Measurements from ENCODE around the gene CISTR.
"Not testable (repeated sequence)": the region's sequence is repeated elsewhere in the genome, so short reads cannot be mapped to it uniquely, and the experiment has no call there.

Gene CISTR

DNA sequence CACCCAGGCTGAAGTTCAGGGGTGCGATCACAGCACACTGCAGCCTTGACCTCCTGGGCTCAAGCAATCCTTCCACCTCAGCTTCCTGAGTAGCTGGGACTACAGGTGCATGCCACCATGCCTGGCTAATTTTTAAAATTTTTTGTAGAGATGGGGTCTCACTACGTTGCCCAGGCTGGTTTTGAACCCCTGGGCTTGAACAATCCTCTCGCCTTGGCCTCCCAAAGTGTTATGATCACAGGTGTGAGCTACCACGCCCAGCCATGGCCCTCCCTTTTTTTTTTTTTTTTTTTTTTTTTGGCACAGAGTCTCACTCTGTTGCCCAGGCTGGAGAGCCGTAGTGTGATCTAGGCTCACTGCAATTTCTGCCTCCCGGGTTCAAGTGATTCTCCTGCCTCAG is 33.2 kb downstream of the CISTR start:
- DNase-seq (ENCODE audit: low read depth): not testable (repeated sequence)

DNA sequence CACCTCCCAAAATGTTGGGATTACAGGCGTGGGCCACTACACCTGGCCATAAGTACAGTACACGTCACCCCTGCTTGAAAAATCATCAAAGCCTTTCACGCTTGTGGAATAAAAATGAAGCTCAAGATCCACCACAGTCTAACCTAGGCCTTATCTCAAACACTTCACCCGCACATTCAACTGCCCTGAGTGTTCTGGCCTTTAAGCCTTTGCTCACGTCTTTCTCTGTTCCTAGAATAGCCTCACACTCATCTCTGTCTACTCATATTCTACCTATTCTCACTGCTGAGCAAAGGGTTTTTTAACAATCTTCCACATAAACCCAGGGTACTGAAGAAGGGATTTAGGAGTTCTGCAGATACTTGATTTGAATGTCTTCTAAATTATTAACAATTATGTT is 34.5 kb downstream of the CISTR start:
- no peak for DNase-seq (ENCODE audit: low read depth)

DNA sequence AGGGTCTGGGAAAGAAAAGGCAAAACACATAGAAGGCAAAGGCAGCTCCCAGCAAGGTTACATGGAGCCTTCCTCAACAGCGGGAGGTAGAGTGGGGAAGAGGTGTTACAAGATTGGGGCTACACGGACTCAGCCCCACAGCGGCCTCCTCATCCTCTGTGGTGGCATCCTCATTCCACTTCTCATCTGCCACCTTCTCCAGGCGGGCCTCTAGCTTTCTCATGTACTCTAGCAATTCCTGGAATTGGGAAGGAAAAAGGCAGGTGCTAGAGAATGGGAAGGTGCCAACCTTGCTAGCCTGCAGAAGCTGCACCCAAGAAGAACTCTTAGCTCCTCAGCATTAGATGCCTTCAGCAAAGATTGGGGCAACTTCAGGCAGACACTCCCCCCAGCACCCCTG is 37.8 kb downstream of the CISTR start:
- no peak for DNase-seq (ENCODE audit: low read depth)

DNA sequence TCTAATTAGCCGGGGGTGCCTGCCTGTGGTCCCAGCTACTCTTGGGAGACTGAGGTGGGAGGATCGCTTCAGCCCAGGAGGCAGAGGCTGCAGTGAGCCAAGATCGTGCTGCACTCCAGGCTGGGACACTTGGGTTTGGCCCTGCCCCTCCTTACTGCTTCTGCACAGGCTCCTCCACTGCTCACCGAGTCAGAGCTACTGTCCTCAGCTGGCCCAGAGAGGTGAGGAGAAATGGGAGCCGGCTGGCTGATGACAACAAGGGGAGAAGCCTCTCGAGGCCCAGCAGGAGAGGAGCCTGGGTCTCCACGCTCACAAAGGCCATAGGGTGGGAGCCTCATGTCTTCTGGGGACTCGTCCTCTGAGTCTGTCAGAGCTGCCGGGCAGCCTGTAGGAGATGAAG is 38.3 kb downstream of the CISTR start:
- DNase-seq (ENCODE audit: low read depth): no peak

DNA sequence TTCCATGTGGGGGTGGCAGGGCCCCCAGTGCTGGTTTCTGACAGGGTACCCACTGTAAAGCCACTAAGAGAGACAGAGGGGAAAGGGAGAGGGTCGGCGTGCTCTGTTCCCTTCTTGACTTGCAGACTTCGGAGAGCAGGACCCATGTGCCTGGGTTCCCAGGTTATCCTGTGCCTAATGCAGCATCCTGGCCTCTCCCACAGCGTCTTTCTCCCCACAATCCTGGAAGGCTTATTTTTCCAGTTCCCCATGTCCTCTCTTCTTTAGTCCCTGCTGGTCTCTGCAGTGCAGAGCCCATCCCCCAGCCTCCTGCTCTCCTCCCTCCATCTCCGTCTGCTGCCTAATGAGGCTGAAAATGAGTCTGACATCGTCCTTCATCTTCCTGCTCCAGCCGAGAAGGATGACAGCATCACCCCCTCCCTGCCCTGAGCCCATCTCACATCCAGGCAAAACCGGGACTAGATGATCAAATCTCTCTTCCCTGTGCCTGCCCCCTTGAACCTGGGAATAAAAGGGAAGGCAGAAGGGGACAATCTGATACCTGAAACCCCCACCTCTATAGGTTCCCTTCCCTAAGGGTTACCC is 39.6 kb downstream of the CISTR start:
- DNase-seq (ENCODE audit: low read depth): no peak

DNA sequence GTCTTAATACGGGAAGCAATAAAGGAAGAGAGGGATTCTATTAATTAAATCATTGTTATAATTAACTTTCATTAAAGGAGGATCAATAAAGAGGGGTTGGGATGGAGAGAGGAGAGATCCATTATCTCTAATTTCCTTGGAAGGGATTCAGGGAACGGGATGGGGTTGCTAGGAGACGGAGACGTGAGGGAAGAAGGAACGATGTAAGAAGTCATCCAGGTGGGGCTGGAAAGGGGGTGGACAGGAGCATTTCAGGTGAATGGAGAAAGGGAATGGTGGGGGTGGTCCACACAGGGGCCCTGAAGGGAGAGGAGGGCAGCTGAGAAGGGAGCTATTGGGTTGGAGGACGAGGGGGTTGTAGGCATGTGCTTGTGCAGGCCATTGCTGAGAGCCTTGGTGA is 41.7 kb downstream of the CISTR start:
- no peak for DNase-seq (ENCODE audit: low read depth)

DNA sequence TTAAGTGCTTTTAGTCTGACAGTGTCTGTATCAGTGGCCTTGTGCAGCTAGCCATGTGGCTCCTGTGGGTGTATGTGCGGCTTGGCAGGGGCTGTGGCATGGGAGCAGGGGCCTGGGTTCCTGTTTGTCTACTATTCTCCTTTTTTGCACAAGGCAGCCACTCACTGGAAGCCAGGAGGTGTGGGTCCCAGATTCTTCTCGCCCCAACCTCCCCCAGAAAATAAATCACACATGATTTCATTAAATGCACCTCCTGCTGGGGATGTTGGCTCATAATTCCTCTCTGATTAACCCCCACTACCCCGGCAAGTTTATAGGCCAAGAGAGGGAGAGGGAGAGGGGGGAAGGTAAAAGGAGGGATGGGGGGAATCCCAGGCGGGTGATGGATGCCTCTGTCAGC is 42.1 kb downstream of the CISTR start:
- DNase-seq (ENCODE audit: low read depth): no peak

DNA sequence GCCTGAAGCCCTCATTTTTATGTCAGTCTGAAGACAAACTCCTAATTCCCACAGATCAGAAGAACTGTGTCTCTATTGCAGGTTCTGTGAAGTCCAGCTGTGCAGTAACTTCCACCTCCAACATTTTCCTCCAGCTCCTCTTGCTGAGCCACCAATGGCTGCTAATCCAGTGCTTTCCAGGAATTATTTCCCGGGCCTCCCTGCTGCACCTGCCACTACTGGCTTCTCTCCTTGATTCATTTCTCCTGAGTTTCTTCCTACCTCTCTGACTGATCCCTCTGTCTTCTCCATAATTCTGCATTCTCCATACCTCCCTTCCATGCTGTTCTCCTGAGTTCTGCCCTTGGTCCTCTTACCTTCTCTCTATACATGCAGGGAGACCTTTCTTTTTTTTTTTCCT is 45.7 kb downstream of the CISTR start:
- DNase-seq (ENCODE audit: low read depth): no peak

DNA sequence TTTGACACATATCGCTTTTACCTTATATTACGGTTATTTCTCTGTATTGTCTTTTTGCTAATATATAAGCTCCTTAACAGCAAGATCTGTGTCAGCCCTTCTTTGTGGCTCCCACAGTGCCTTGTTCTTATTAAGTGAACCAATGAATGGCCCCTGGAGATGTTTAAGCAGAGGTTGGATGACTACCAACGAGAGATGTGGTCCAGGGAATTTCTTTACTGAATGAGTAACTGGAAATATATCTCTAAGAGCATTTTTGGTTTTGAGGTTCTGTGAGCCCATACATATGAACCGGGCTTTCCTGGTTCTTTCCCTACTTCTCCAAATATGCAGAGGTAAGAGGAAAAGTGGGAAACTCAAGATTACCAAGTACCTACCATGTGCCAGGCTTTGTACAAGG is 48.0 kb downstream of the CISTR start:
- DNase-seq (ENCODE audit: low read depth): no peak

DNA sequence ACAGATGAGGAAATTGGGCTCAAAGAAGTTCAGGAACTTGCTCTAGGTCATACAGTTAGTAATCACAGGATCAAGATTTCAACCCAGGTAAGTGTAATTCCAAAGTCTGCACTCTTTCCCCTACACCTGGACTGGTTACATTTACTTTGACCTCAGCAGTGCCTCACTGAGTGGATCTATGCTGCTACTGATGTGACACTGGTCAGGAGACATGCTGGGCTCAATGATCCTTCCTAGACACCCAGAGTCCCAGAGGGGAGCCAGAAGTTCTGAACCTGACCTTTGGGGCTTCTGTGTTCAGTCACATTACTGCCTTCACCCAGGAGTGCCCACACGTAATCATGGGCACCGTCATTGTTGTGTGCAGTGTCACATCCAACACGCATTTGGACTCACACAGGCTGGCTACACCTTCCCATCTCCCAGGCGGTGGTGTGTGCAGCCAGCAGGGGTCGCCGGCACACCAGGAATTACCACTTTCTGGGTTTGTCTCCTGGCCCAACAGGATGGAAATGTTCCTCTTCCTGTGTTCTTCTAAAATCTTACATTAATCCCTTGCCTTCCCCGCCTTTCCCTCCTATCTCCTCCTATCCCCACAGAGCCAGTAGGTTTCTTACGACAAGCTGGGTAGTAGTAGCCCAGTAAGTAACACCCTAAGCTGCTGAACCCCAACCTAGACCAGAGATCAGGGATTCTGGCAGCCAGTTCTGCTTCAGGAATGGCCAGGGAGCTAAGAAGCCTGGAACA is 50.1 kb downstream of the CISTR start:
- DNase-seq (ENCODE audit: low read depth): peak; percentile 51

DNA sequence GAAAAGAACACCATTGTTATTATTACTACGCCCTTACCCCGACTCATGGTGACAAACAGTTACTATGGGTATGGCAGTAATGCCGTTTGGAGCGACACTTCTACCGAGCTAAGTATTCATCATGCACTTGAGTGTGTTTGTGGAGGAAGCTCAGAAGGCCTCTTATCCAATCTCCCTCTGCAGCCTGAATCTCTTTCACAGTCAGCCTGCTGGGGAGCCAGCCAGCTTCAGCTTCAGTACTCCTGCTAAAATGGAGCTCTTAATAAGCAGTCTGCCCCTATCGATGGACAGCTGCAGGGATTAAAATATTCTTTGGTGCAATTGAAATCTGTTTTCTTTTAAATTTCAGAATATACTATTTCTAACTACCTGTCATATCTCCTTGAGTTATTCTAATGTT is 51.2 kb downstream of the CISTR start:
- DNase-seq (ENCODE audit: low read depth): no peak

DNA sequence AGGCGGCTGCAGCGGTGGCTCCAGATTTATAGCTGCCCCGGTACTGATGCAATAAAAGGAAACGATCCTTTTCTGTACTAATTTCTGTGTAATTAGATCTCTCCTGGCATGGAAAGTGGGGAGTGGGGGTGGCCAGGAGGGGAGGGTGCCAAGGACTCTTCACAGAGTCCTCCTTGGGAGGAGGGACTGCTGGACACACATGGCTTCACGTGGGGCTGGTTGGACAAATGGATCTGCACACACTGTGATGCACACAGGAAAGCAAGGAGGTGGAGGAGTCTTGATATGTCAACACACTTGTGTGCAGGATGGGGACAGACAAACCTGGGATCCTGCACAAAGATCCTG is 52.1 kb downstream of the CISTR start:
- no peak for DNase-seq (ENCODE audit: low read depth)

DNA sequence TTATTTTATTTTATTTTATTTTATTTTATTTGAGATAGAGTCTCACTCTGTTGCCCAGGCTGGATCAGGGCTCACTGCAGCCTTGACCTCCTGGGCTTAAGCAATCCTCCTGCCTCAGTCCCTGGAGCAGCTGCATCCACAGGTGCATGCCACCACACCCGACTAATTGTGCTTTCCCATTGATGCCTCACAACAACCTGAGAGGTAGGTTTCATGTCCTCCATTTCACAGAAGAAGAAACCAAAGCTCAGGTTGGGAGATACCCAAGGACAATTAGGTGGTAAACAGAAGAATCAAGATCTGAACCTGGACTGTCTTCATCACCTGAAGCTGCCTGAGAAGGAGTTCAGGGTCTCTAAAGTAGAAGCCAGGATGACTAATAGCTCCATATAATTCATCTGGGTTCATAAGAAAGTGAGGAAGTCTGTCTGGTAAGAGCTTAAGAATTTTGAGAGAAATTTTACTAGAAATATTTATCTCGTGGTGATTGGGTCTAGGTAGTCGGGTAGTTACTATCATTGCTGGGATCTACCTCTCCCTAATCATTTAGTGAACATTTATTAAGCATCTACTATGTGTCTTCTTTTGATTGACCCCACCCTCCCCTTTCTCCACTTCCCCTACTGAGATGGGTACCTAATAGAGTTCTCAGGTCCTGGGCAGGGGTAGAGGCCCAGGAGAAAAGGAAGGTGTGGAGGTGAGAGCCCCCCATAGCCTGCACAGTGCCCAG is 52.7 kb downstream of the CISTR start:
- DNase-seq (ENCODE audit: low read depth): no peak

DNA sequence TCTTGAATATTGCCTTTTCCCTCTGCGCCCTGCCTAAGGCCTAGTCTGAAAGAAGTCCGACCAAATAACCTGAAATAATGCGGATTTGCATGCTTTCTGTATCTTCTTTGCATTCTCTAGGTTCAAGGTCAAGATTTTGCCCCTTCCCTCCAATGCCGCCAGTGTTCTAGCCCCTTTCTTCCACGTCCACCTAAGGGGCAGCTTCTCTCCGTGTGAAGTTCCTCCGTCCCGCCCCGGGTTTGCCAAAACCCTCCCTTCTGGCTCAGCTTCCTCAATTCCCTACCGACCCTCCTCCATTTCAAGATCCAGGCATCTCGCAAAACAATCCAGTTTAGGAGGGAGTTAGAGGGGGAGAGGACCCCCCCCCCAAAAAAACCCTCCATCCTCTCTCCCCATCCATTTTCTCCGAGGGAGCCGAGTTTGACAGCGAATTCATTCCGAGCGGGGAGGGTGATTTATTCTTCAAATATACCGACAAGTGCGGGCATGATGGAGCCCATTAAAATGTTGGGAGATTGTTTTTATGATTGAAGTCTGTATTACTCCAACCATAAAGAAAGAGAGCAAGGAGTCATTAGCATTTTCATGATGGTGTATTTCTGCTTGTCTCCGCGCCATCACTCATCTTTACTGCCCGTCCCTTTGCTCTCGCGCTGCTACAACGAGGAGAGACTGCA is 55.0 kb downstream of the CISTR start:
- no peak for DNase-seq (ENCODE audit: low read depth)

All from stimulated activated CD8-positive, alpha-beta memory T cell treated with anti-CD3 and anti-CD28 coated beads, Interleukin-15, amount 100 ng/mL, for 24 hours (primary cell).